NCI-H187 treated with DMSO at 0.1 percent for 48 hours (cell line): ENCODE data around the gene OR4D10.
"Not testable (repeated sequence)": the region's sequence is repeated elsewhere in the genome, so short reads cannot be mapped to it uniquely, and the experiment has no call there.

Experiments
- DNase-seq: peaks from one replicate; lab custom pipeline; 2025; lab: John Stamatoyannopoulos, UW

The OR4D10 gene

DNA sequence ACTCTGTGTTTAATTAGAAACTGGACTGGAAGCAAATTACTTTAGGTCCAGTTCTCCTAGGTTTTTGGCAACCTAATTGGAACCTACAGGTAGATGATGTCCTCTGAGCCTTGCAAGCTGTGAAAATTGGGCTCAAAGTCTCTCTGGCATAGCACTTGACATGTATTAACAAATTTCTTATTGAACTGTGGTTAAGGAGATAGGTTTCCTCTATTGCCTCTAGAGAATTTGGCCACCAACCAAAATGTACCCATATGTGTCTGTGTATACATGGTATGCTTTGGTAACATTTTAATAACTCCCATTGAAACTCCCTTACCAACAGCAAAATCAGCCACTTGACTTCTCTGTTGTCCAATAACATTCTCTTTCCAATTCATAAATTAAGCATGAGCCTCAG lies at the start of gene OR4D10:
Gene OR4D10 (plus strand): TSS at position 301 of the 400 bp plus-strand sequence. CDS start 4,115 bp downstream, outside the sequence.
- DNase-seq, result no peak

DNA sequence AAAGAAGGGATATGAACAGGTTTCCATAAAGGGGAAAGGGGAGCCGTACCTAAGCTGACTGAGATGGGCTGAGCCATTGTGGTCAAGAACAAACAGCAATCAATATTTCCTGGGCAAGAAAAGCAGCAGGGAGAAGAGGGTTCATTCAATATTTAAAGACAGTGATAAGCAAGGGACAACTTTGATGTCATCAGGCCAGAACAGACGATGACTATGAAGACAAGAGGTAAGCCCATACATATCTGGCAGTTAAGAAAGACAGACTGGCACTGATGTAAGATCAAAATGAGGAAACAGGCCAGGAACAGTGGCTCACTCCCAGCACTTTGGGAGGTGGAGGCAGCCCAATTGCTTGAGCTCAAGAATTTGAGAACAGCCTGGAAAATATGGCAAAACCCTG lies 49.3 kb upstream of the OR4D10 start:
- no peak for DNase-seq

DNA sequence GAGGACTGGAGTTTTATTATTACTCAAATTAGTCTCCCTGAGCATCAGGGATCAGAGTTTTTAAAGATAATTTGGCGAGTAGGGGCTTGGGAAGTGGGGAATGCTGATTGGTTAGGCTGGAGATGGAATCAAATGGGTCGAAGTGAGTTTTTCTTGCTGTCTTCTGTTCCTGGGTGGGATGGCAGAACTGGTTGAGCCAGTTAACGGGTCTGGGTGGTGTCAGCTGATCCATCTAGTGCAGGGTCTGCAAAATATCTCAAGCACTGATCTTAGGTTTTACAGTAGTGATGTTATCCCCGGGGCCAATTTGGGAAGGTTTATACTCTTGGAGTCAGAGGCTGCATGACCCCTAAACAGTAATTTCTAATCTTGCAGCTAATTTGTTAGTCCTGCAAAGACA lies 48.0 kb upstream of the OR4D10 start:
- no peak for DNase-seq

- DNase-seq, result no peak
These were observed 46.6 kb upstream of the OR4D10 start, which contains the start of gene OR5A2 for GRCh38 chr11:59426361-59427067. Gene OR5A2 (minus strand): TSS chr11:59426413. CDS start chr11:59422953, 3,460 bp downstream.

GRCh38 chr11:59427068-59427382 lies 46.1 kb upstream of the OR4D10 start:
- no peak for DNase-seq

- DNase-seq, result no peak
These were observed 43.1 kb upstream of the OR4D10 start for GRCh38 chr11:59429924-59430516.

DNA sequence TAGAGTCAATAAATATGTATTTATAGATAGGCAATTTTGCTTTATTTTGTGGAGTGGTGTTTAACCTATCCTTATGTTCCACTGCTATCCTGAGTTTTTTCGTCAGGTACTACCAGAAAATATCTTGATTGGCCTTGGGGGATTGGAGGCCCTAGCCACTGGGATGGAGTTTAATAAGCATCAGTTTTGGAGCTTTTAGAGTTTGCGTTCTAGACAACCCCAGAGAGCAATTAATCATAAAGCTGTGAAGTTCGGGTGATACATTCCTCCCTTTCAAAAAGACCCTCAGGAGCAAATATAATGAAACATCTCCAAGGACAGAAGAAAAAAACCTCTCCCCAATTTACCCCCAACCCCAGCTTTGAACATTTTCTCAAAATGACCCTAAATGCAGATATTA lies 36.9 kb upstream of the OR4D10 start, which contains the start of gene OR5A1:
Gene OR5A1 (plus strand): TSS at position 301 of the 400 bp plus-strand sequence. CDS start 6,700 bp downstream, outside the sequence.
- DNase-seq, result no peak

- DNase-seq, result no peak
These were observed 35.3 kb upstream of the OR4D10 start for GRCh38 chr11:59437770-59438169.

DNA sequence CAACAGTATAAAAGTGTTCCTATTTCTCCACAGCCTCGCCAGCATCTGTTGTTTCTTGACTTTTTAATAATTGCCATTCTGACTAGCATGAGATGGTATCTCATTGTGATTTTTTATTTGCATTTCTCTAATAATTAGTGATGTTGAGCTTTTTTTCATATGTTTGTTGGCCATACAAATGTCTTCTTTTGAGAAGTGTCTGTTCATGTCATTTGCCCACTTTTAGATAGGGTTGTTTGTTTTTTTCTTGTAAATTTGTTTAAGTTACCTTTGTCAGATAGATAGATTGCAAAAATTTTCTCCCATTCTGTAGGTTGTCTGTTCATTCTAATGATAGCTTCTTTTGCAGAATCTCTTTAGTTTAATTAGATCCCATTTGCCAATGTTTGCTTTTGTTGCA lies 27.5 kb upstream of the OR4D10 start:
- not testable (repeated sequence) for DNase-seq

DNA sequence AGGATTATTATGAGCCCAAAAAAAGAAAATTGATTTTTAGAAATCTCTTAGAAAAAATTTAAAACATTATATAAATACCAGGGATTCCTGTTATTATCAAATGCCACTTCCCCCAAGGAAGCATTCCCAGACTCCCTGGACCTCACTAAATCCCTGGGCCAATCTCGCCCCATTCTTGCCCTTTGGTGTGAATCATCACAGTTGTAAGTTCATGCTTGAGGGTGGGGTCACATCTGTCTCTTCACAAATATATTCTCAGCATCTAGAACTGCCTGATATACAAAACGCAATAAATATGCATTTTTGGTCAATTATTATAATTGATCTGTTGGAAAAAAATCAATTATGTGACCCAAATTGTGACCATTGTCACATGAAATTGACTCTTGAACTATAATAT lies 24.6 kb upstream of the OR4D10 start:
- DNase-seq, result no peak

GRCh38 chr11:59456661-59457060 lies 16.5 kb upstream of the OR4D10 start, which contains the start of gene OR4D6:
Gene OR4D6 (plus strand): TSS chr11:59456961. CDS start chr11:59456961, 0 bp downstream.
- no peak for DNase-seq

- DNase-seq, result no peak
These were observed 13.2 kb upstream of the OR4D10 start for GRCh38 chr11:59459916-59460315.

GRCh38 chr11:59463190-59463641 lies 9.9 kb upstream of the OR4D10 start:
- DNase-seq, result no peak

DNA sequence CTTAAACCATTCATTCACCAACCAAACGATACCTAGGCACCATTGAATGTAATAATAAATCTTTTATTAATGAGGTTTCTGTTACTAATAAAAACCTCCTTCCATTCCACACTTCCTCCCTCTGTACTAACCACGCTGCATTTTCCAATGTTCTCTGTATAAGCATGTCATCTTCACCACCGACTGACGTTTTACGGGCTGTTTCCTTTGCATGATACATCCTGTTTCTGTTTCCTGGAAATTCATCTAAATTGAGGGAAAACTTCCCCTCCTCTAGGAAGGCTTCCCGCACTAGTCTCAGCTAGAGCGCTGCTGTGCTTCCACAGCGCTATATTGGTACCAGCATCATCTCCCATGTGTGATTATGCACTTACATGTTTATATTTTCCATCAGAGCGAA lies 2.1 kb downstream of the OR4D10 start:
- no peak for DNase-seq

- DNase-seq, result no peak
These were observed 6.8 kb downstream of the OR4D10 start for GRCh38 chr11:59479906-59480305.

GRCh38 chr11:59480359-59480758 lies 7.2 kb downstream of the OR4D10 start:
- DNase-seq, result no peak

GRCh38 chr11:59501931-59502330 lies 28.8 kb downstream of the OR4D10 start:
- DNase-seq, result no peak

GRCh38 chr11:59503276-59503675 lies 30.2 kb downstream of the OR4D10 start, which contains the start of gene OR4D11:
Gene OR4D11 (plus strand): TSS chr11:59503576. CDS start chr11:59503576, 0 bp downstream.
- DNase-seq, result no peak

DNA sequence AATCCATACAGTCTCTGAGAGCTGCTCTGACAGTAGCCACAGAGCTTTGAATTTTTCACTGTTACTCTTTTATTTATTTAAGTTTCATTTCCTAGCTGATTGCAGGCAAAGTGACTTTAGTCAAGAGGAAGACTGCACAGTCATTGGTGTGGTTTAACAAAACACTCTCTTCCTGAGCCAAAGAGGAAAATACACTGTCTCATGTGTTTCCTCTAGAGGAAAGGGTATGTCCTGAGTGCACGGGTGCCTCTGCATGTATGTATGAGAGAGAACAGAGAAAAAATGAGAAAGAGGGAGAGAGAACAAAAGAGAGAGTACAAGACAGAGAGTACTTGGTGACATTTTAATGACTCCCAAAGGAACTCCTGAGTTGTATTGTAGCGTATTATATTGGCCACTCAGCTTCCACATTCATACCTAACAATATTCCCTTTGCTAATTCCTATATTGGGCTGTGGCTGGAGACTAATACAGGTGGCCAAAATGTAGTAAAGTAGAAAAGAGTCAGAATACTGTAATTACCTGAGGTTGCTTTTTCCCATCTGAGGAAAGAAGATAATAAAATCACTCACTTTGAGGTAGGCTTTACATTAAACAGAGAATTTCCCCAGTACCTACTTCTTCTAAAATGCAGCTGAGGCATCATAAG lies 38.0 kb downstream of the OR4D10 start, which contains the start of gene OR4D9:
Gene OR4D9 (plus strand): TSS at position 599 of the 649 bp plus-strand sequence. CDS start 3,374 bp downstream, outside the sequence.
- DNase-seq, result no peak

- no peak for DNase-seq
These were observed 38.6 kb downstream of the OR4D10 start for GRCh38 chr11:59511675-59512074.

DNA sequence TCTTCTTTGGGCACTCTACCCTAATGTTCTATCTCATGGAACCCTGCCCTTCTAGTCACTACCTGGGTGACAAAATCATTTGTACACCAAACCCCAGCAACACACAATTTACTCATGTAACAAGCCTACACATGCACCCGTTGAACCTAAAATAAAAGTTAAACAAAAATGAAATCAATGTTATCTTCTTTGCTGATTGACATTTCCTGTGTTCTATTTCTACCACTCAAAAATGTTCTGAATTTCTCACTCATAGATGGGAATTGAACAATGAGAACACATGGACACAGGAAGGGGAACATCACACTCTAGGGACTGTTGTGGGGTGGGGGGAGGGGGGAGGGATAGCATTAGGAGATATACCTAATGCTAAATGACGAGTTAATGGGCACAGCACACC lies 47.0 kb downstream of the OR4D10 start:
- not testable (repeated sequence) for DNase-seq

- no peak for DNase-seq
These were observed 47.6 kb downstream of the OR4D10 start for GRCh38 chr11:59520741-59521140.

GRCh38 chr11:59523541-59523940 lies 50.4 kb downstream of the OR4D10 start:
- no peak for DNase-seq
